ENCODE measurements around the gene CASKIN2.
A peak's percentile ranks its signal among the peaks of the same experiment; 100 is the strongest.

Gene CASKIN2

GRCh38 chr17:75476752-75477489, 38.4 kb downstream of the CASKIN2 start:
- DNase-seq = no peak
- TF ChIP-seq GATA1 (IDR thresholded peaks at IDR 0.05; ENCODE audit: low read depth, low read length) (no peak), POLR2A (IDR thresholded peaks at IDR 0.05; ENCODE audit: low read length) (no peak)

DNA sequence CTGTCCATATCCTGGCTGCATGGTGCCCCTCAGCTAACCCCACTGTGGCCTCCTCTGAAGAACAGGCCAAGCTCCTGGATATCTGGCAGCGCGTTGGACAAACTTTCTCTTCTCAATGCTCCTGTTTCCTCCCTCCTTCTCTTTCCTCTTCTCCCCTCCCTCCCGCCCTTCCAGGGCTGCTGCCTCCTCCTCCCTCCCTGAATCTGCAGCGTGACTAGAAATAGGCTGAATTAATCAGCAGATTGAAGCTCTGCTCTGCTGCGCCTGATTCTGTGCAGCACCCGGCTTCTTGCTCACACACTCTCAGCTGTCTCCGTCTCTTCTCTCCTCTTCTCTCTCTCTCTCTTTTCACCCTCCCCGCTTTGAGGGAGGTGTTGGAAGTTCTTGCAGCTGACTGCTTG, 39.1 kb downstream of the CASKIN2 start:
- TF ChIP-seq GATA1 (IDR thresholded peaks at IDR 0.05; ENCODE audit: low read depth, low read length) (no peak), POLR2A (IDR thresholded peaks at IDR 0.05; ENCODE audit: low read length) (no peak)
- no peak for DNase-seq

- no peak for DNase-seq
- TF ChIP-seq POLR2A (IDR thresholded peaks at IDR 0.05; ENCODE audit: low read length) = no peak
Measured at GRCh38 chr17:75475851-75476250, 39.5 kb downstream of the CASKIN2 start.

GRCh38 chr17:75475144-75475835, 40.0 kb downstream of the CASKIN2 start:
- TF ChIP-seq GATA1 (IDR thresholded peaks at IDR 0.05; ENCODE audit: low read depth, low read length) (no peak), POLR2A (IDR thresholded peaks at IDR 0.05; ENCODE audit: low read length) (no peak)
- DNase-seq = no peak

- no peak for DNase-seq
Measured at GRCh38 chr17:75474736-75475135, 40.6 kb downstream of the CASKIN2 start.

DNA sequence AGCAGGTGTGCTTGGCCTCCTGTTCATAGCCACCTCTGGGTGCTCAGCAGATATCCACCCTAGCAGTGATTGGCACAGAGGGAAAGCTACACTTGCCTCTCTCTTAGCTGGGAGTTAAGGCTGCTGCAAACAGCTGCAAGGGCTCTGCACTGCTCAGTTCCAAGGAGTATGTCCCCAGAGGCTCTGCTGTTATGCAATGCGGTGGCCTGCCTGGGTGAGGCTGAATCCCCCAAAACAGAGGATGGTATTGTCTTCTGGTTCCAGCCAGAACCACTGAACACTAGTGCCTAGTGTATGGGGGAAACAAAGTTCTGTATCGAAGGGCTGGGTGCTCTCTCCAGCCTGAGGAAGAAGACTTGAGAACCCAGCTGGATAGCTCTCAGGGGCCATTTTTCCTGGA, 42.1 kb downstream of the CASKIN2 start:
- TF ChIP-seq POLR2A (IDR thresholded peaks at IDR 0.05; ENCODE audit: low read length) = no peak
- TF ChIP-seq GATA1 (IDR thresholded peaks at IDR 0.05; ENCODE audit: low read depth, low read length) = no peak
- DNase-seq = no peak

More at GRCh38 chr17:75474736-75475135, 40.6 kb downstream of the CASKIN2 start:
- no peak for TF ChIP-seq POLR2A (IDR thresholded peaks at IDR 0.05; ENCODE audit: low read length)
- TF ChIP-seq GATA1 (IDR thresholded peaks at IDR 0.05; ENCODE audit: low read depth, low read length) = no peak

- peak; percentile 33 to 59 for DNase-seq
- TF ChIP-seq POLR2A (IDR thresholded peaks at IDR 0.05; ENCODE audit: low read length) (no peak), GATA1 (IDR thresholded peaks at IDR 0.05; ENCODE audit: low read depth, low read length) (no peak)
Measured at GRCh38 chr17:75472119-75472518, 43.2 kb downstream of the CASKIN2 start.

GRCh38 chr17:75471207-75471606, 44.1 kb downstream of the CASKIN2 start:
- DNase-seq = no peak
- TF ChIP-seq GATA1 (IDR thresholded peaks at IDR 0.05; ENCODE audit: low read depth, low read length) (no peak), POLR2A (IDR thresholded peaks at IDR 0.05; ENCODE audit: low read length) (no peak)

GRCh38 chr17:75468779-75469373, 46.5 kb downstream of the CASKIN2 start:
- TF ChIP-seq GATA1 (IDR thresholded peaks at IDR 0.05; ENCODE audit: low read depth, low read length) (no peak), POLR2A (IDR thresholded peaks at IDR 0.05; ENCODE audit: low read length) (no peak)

GRCh38 chr17:75468291-75468754, 47.0 kb downstream of the CASKIN2 start:
- no peak for TF ChIP-seq GATA1 (IDR thresholded peaks at IDR 0.05; ENCODE audit: low read depth, low read length)
- DNase-seq = no peak

More at GRCh38 chr17:75468779-75469373, 46.5 kb downstream of the CASKIN2 start:
- DNase-seq = no peak

DNA sequence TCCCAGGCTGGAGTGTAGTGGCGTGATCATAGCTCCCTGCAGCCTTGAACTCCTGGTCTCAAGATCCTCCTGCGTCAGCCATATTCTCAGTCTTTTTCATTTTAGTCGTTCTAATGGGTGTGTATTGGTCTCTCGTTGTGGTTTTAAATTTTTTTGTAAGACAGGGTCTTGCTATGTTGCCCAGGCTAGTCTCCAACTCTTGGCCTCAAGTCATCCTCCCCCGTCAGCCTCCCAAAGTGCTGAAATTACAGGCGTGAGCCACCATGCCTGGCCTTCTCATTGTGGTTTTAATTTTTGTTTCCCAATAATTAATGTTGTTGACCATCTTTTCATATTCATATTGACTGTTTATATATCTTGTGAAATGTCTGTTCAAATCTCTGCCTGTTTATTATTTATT, 50.3 kb downstream of the CASKIN2 start:
- no peak for TF ChIP-seq GATA1 (IDR thresholded peaks at IDR 0.05; ENCODE audit: low read depth, low read length)
- TF ChIP-seq POLR2A (IDR thresholded peaks at IDR 0.05; ENCODE audit: low read length) = no peak
- no peak for DNase-seq

DNA sequence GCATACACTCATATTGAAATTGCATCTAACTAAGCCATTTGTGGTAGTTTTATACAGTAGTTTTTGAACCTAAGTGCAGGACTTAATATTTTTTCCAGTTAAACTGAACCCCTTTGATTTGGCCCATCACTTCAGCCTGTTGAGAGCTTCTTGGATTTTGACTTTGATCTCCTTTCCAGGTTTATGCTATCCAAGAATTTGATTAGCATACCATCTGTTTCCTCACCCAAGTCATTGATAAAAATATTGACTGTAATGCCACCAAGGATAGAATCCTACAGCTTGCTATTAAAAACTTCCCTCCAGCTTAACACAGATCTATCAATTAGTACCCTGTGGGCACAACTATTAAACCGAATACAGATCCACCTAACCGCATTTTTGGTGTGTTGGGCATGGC, 51.7 kb downstream of the CASKIN2 start:
- DNase-seq = no peak
- TF ChIP-seq GATA1 (IDR thresholded peaks at IDR 0.05; ENCODE audit: low read depth, low read length) (no peak), POLR2A (IDR thresholded peaks at IDR 0.05; ENCODE audit: low read length) (no peak)

DNA sequence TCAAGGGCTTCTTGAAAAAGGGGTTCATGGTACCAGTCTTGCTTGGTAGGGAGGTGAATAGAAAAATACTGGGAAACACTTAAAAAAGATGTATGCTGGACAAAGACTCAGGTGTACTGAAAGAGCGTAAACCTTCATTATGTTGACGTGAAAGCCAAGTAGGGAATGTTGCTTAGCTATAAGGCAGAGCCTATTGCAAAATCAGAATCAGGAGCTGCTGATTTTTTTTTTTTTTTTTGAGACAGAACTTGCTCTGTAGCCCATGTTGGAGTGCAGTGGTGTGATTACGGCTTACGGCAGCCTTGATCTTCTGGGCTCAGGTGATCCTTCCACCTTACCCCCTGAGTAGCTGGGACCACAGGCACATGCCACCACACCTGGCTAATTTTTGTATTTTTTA, 55.0 kb downstream of the CASKIN2 start:
- no peak for TF ChIP-seq GATA1 (IDR thresholded peaks at IDR 0.05; ENCODE audit: low read depth, low read length)
- no peak for TF ChIP-seq POLR2A (IDR thresholded peaks at IDR 0.05; ENCODE audit: low read length)
- no peak for DNase-seq

- no peak for TF ChIP-seq GATA1 (IDR thresholded peaks at IDR 0.05; ENCODE audit: low read depth, low read length)
- DNase-seq = no peak
Measured at GRCh38 chr17:75459590-75460267, 55.6 kb downstream of the CASKIN2 start.

Data from erythroblast (primary cell).